OCI-LY3 (cell line): ENCODE measurements around the gene KRTAP4-8.
"Not testable (repeated sequence)": the region's sequence is repeated elsewhere in the genome, so short reads cannot be mapped to it uniquely, and the experiment has no call there.

Experiments
- H2AFZ ChIP-seq: fragments of 200-600, 300-600 bp; shearing (Covaris generic); 2 replicates; pipeline ENCODE4 v1.6.0; 2014; ENCODE audit warnings: antibody characterized with exemption, low read depth, low read length
- H3K27ac ChIP-seq: fragments of 200-600, 300-600 bp; sonication (generic); 2 replicates; pipeline ENCODE4 v1.5.1; 2014; ENCODE audit warnings: mild to moderate bottlenecking, low read length, moderate library complexity, mixed read lengths
- H3K27me3 ChIP-seq: fragments of 200-600, 300-600 bp; sonication (generic); 2 replicates; pipeline ENCODE4 v1.6.1; 2014; ENCODE audit warnings: low read depth, low read length, mixed read lengths
- H3K36me3 ChIP-seq: fragments of 200-600, 300-600 bp; sonication (generic); replicated peaks from 2 replicates; pipeline ENCODE3; 2014; ENCODE audit warnings: low read depth, low read length, mixed read lengths
- H3K4me1 ChIP-seq: fragments of 300-600, 200-600 bp; sonication (generic); 2 replicates; pipeline ENCODE4 v1.6.1; 2014; ENCODE audit warnings: low read length, mixed read lengths
- H3K4me2 ChIP-seq: fragments of 200-600, 300-600 bp; sonication (generic); 2 replicates; pipeline ENCODE4 v1.6.1; 2014; ENCODE audit warnings: low read length, mixed read lengths
- H3K4me3 ChIP-seq: fragments of 300-600, 200-600 bp; sonication (generic); 2 replicates; pipeline ENCODE4 v1.5.1; 2014; ENCODE audit warnings: antibody characterized with exemption, mild to moderate bottlenecking, low read length, moderate library complexity
- H3K79me2 ChIP-seq: fragments of 300-600, 200-600 bp; shearing (Covaris generic); 2 replicates; pipeline ENCODE4 v1.6.1; 2014; ENCODE audit warnings: mild to moderate bottlenecking, low read length, mixed read lengths
- H3K9ac ChIP-seq: fragments of 300-600, 200-600 bp; shearing (Covaris generic); 2 replicates; pipeline ENCODE4 v1.6.0; 2014; ENCODE audit warnings: mild to moderate bottlenecking, low read length, moderate library complexity
- H3K9me3 ChIP-seq: fragments of 200-600, 300-600 bp; shearing (Covaris generic); 2 replicates; pipeline ENCODE4 v1.6.1; 2014; ENCODE audit warnings: low read length, mixed read lengths; ENCODE audit not compliant: insufficient read depth
- H4K20me1 ChIP-seq: fragments of 200-600, 300-600 bp; sonication (generic); 2 replicates; pipeline ENCODE4 v1.6.1; 2016; ENCODE audit warnings: low read length, mixed read lengths; ENCODE audit not compliant: insufficient read depth
- CTCF ChIP-seq: fragments of 200-600, 300-600 bp; sonication (generic); IDR thresholded peaks from 2 replicates; pipeline ENCODE4 v1.5.1; 2014; ENCODE audit warnings: antibody characterized with exemption, low read length, low read depth
- EZH2phosphoT487 ChIP-seq: fragments of 200-600 bp; shearing (Covaris generic); IDR thresholded peaks from 2 replicates; pipeline ENCODE4 v1.6.1; 2018; ENCODE audit warnings: antibody characterized with exemption, mixed run types, low read depth

The KRTAP4-8 gene

GRCh38 chr17:41121742-41122141 lies 23.8 kb upstream of the KRTAP4-8 start:
- H3K27me3 ChIP-seq, result peaks cover 9% of the 10 kb centered on the region; the same call in 1 of the 2 replicates
- H3K9me3 ChIP-seq, result no peaks in the 10 kb centered on the region
- no peaks in the 10 kb centered on the region for H3K36me3 ChIP-seq
- no peak overlapping the region for H3K9ac ChIP-seq
- no peak overlapping the region for H3K4me2 ChIP-seq
- no peaks in the 10 kb centered on the region for H3K79me2 ChIP-seq
- no peak overlapping the region for H2AFZ ChIP-seq
- no peak overlapping the region for H3K4me3 ChIP-seq
- no peaks in the 10 kb centered on the region for H4K20me1 ChIP-seq
- H3K4me1 ChIP-seq, result no peaks in the 10 kb centered on the region
- TF ChIP-seq CTCF, result no peak
- no peak for TF ChIP-seq EZH2phosphoT487
- no peak overlapping the region for H3K27ac ChIP-seq

- not testable (repeated sequence) for H3K36me3 ChIP-seq, H3K4me1 ChIP-seq, H3K27ac ChIP-seq, H3K9ac ChIP-seq, H3K4me2 ChIP-seq, H4K20me1 ChIP-seq, H3K4me3 ChIP-seq, H3K79me2 ChIP-seq, H3K9me3 ChIP-seq, H3K27me3 ChIP-seq, H2AFZ ChIP-seq
These were observed 22.1 kb upstream of the KRTAP4-8 start for GRCh38 chr17:41119696-41120690.

GRCh38 chr17:41118721-41119120 lies 20.8 kb upstream of the KRTAP4-8 start:
- no peak overlapping the region for H3K4me3 ChIP-seq
- H3K4me2 ChIP-seq, result no peak overlapping the region
- H4K20me1 ChIP-seq, result no peaks in the 10 kb centered on the region
- H3K4me1 ChIP-seq, result no peaks in the 10 kb centered on the region
- no peak for TF ChIP-seq EZH2phosphoT487
- no peak for TF ChIP-seq CTCF
- peaks cover 5% of the 10 kb centered on the region; the same call in 1 of the 2 replicates for H3K27me3 ChIP-seq
- H3K36me3 ChIP-seq, result no peaks in the 10 kb centered on the region
- no peak overlapping the region for H2AFZ ChIP-seq
- H3K27ac ChIP-seq, result no peak overlapping the region
- H3K9me3 ChIP-seq, result no peaks in the 10 kb centered on the region
- H3K9ac ChIP-seq, result no peak overlapping the region
- no peaks in the 10 kb centered on the region for H3K79me2 ChIP-seq

GRCh38 chr17:41117846-41118386 lies 20.0 kb upstream of the KRTAP4-8 start, which contains the start of gene KRTAP4-11:
KRTAP4-11 (minus strand) TSS chr17:41118373; CDS start chr17:41118315, 58 bp downstream.
- not testable (repeated sequence) for H4K20me1 ChIP-seq, H3K27ac ChIP-seq, H3K9me3 ChIP-seq, H3K4me3 ChIP-seq, H3K9ac ChIP-seq, H3K36me3 ChIP-seq, H2AFZ ChIP-seq, H3K27me3 ChIP-seq, H3K4me2 ChIP-seq, H3K79me2 ChIP-seq, H3K4me1 ChIP-seq

GRCh38 chr17:41116297-41116696 lies 18.4 kb upstream of the KRTAP4-8 start:
- Histone ChIP-seq H4K20me1 (no peaks in the 10 kb centered on the region), H3K27ac (no peak overlapping the region), H3K79me2 (no peaks in the 10 kb centered on the region), H3K4me1 (no peaks in the 10 kb centered on the region), H3K36me3 (no peaks in the 10 kb centered on the region), H3K4me2 (no peak overlapping the region), H3K27me3 (no peaks in the 10 kb centered on the region), H3K4me3 (no peak overlapping the region), H3K9ac (no peak overlapping the region), H3K9me3 (no peaks in the 10 kb centered on the region), H2AFZ (no peak overlapping the region)
- no peak for TF ChIP-seq EZH2phosphoT487
- TF ChIP-seq CTCF, result no peak
